H1 (cell line): ENCODE measurements around the gene RASGEF1C. TPM values are rescaled to one million over a fixed set of nuclear protein-coding genes. Genes with fewer than 3 reads are reported as not detected.

Experiments used
- CTCF ChIA-PET: fragments of 300-600 bp; sonication (Branson Sonifier 250); formaldehyde crosslinking; loops from one replicate; lab custom pipeline; 2021; ENCODE audit not compliant: partially characterized antibody; lab: Charles Lee
- POLR2A ChIA-PET: fragments of 300-600 bp; sonication (Branson Sonifier 250); formaldehyde crosslinking; loops from one replicate; lab custom pipeline; 2021; ENCODE audit warnings: inconsistent platforms; ENCODE audit not compliant: partially characterized antibody; lab: Charles Lee
- DNase-seq, 2 experiments: peaks; one replicate each; pipeline versions ENCODE4 v3.0.0 to v3.0.0-alpha.2; 2010 to 2022; ENCODE audit warnings: low spot score in 2 of 2, low read depth in 1 of 2, mixed read lengths in 1 of 2
- FAIRE-seq: peaks from 2 replicates; lab custom pipeline; 2011; peaks lifted over from hg19 to GRCh38; lab: Jason Lieb, UNC
- H2AFZ ChIP-seq: 2 replicates; pipeline ENCODE4 v1.8.1; 2012; ENCODE audit warnings: low read length, inconsistent platforms
- H2AK5ac ChIP-seq: 2 replicates; pipeline ENCODE4 v1.6.1; 2013; ENCODE audit warnings: low read depth, low read length
- H2BK120ac ChIP-seq: replicated peaks from 2 replicates; pipeline ENCODE3; 2013; ENCODE audit warnings: low read depth, low read length, inconsistent platforms
- H2BK12ac ChIP-seq: 2 replicates; pipeline ENCODE4 v1.6.1; 2013; ENCODE audit warnings: low read depth, low read length
- H2BK15ac ChIP-seq: 2 replicates; pipeline ENCODE4 v1.6.1; 2013; ENCODE audit warnings: low read length
- H2BK20ac ChIP-seq: 2 replicates; pipeline ENCODE4 v1.6.1; 2013; ENCODE audit warnings: low read length
- H2BK5ac ChIP-seq: 2 replicates; pipeline ENCODE4 v1.6.1; 2013; ENCODE audit warnings: low read depth, low read length
- H3K14ac ChIP-seq: 2 replicates; pipeline ENCODE4 v1.6.1; 2013; ENCODE audit warnings: inconsistent platforms; ENCODE audit not compliant: insufficient read length
- H3K18ac ChIP-seq: 2 replicates; pipeline ENCODE4 v1.6.1; 2013; ENCODE audit warnings: low read length; ENCODE audit errors: extremely low read depth
- H3K23ac ChIP-seq: 2 replicates; pipeline ENCODE4 v1.6.1; 2013; ENCODE audit warnings: inconsistent platforms; ENCODE audit not compliant: insufficient read length
- H3K23me2 ChIP-seq: 2 replicates; pipeline ENCODE4 v1.6.1; 2013; ENCODE audit warnings: low read depth, low read length
- H3K27ac ChIP-seq: 2 replicates; pipeline ENCODE4 v1.6.1; 2011; ENCODE audit warnings: low read depth, low read length, inconsistent platforms
- H3K27me3 ChIP-seq, 4 experiments: replicated peaks in 1 of 4; 1 replicate in 1 of 4; 2 replicates in 3 of 4; pipeline versions ENCODE4 v1.6.1 to v1.8.1; 2011 to 2013; ENCODE audit warnings: low read length in 3 of 4, mild to moderate bottlenecking in 3 of 4, inconsistent platforms in 2 of 4, mixed read lengths in 2 of 4, moderate library complexity in 1 of 4; ENCODE audit not compliant: control insufficient read depth in 3 of 4, insufficient read depth in 3 of 4; ENCODE audit errors: extremely low read depth in 1 of 4
- H3K36me3 ChIP-seq, 4 experiments: 2 replicates each; pipeline versions ENCODE4 v1.6.1 to v1.8.1; 2011 to 2013; ENCODE audit warnings: mild to moderate bottlenecking in 4 of 4, low read length in 3 of 4, moderate library complexity in 2 of 4, control low read depth in 1 of 4, inconsistent platforms in 1 of 4; ENCODE audit not compliant: insufficient read depth in 4 of 4, control insufficient read depth in 2 of 4
- H3K4ac ChIP-seq: replicated peaks from 2 replicates; pipeline ENCODE3; 2013; ENCODE audit warnings: low read length, low read depth, mixed read lengths, inconsistent platforms; ENCODE audit not compliant: insufficient read length
- H3K4me1 ChIP-seq, 4 experiments: replicated peaks in 1 of 4; 1 replicate in 1 of 4; 2 replicates in 3 of 4; pipeline versions ENCODE4 v1.6.1 to v1.8.1; 2011 to 2013; ENCODE audit warnings: low read length in 3 of 4, inconsistent platforms in 2 of 4, mixed read lengths in 1 of 4; ENCODE audit not compliant: insufficient read depth in 4 of 4, control insufficient read depth in 3 of 4
- H3K4me2 ChIP-seq, 2 experiments: 2 replicates each; pipeline versions ENCODE4 v1.6.1 to v1.8.1; 2011 to 2013; ENCODE audit warnings: low read depth in 2 of 2, low read length in 2 of 2, control low read depth in 1 of 2, inconsistent platforms in 1 of 2, mild to moderate bottlenecking in 1 of 2; ENCODE audit not compliant: insufficient read depth in 1 of 2
- H3K4me3 ChIP-seq, 4 experiments: fragments of 200-600, 300-600 bp in 1 of 4; sonication (generic), shearing (Covaris generic), sonication (Bioruptor Twin) in 1 of 4; 2 replicates each; pipeline versions ENCODE4 v1.5.1 to v1.8.1; 2011 to 2016; ENCODE audit warnings: low read length in 4 of 4, low read depth in 3 of 4, control low read depth in 2 of 4, inconsistent platforms in 2 of 4, mild to moderate bottlenecking in 2 of 4, mixed read lengths in 1 of 4, moderate library complexity in 1 of 4; ENCODE audit not compliant: insufficient read depth in 2 of 4; ENCODE audit errors: extremely low read depth in 1 of 4
- H3K56ac ChIP-seq: replicated peaks from 2 replicates; pipeline ENCODE3; 2013; ENCODE audit warnings: low read depth, mild to moderate bottlenecking, mixed read lengths, low read length, inconsistent platforms; ENCODE audit not compliant: insufficient read length
- H3K79me1 ChIP-seq: 2 replicates; pipeline ENCODE4 v1.6.1; 2013; ENCODE audit warnings: low read depth, low read length, control low read depth
- H3K79me2 ChIP-seq, 2 experiments: 2 replicates each; pipeline versions ENCODE4 v1.6.1 to v1.8.1; 2012 to 2013; ENCODE audit warnings: low read length in 2 of 2, mild to moderate bottlenecking in 2 of 2, inconsistent platforms in 1 of 2; ENCODE audit not compliant: insufficient read depth in 2 of 2, control insufficient read depth in 1 of 2
- H3K9ac ChIP-seq, 4 experiments: replicated peaks in 1 of 4; 1 replicate in 1 of 4; 2 replicates in 3 of 4; pipeline versions ENCODE4 v1.6.1 to v1.8.1; 2011 to 2013; ENCODE audit warnings: low read depth in 3 of 4, low read length in 3 of 4, control low read depth in 2 of 4, mild to moderate bottlenecking in 2 of 4, moderate library complexity in 2 of 4, inconsistent platforms in 1 of 4; ENCODE audit errors: extremely low read depth in 1 of 4
- H3K9me3 ChIP-seq, 2 experiments: 2 replicates each; pipeline versions ENCODE4 v1.6.1 to v1.8.1; 2012 to 2013; ENCODE audit warnings: mild to moderate bottlenecking in 2 of 2, moderate library complexity in 2 of 2, control low read depth in 1 of 2, inconsistent platforms in 1 of 2, low read depth in 1 of 2, low read length in 1 of 2, mixed read lengths in 1 of 2; ENCODE audit not compliant: insufficient read depth in 2 of 2
- H4K20me1 ChIP-seq, 2 experiments: replicated peaks in 1 of 2; 2 replicates each; pipeline versions ENCODE3 to v1.8.1; 2011 to 2013; ENCODE audit warnings: inconsistent platforms in 2 of 2, low read length in 2 of 2, mild to moderate bottlenecking in 1 of 2; ENCODE audit not compliant: insufficient read depth in 2 of 2, control insufficient read depth in 1 of 2
- H4K5ac ChIP-seq: 2 replicates; pipeline ENCODE4 v1.6.1; 2013; ENCODE audit warnings: low read length, low read depth, mixed read lengths, inconsistent platforms; ENCODE audit not compliant: insufficient read length
- H4K8ac ChIP-seq: 2 replicates; pipeline ENCODE4 v1.8.0; 2013; ENCODE audit warnings: mild to moderate bottlenecking, moderate library complexity, low read length, inconsistent platforms; ENCODE audit not compliant: insufficient read depth; ENCODE audit errors: extremely low read depth
- H4K91ac ChIP-seq: replicated peaks from 2 replicates; pipeline ENCODE3; 2013; ENCODE audit warnings: low read length, mixed read lengths, inconsistent platforms; ENCODE audit not compliant: insufficient read length
- KDM4A ChIP-seq: IDR thresholded peaks from one replicate; pipeline ENCODE4 v1.7.1; 2012; ENCODE audit warnings: low read depth, mild to moderate bottlenecking, moderate library complexity, low read length, inconsistent platforms; ENCODE audit not compliant: severe bottlenecking
- WGBS, 2 experiments: shearing (Covaris generic) in 1 of 2; methylation state at CpG; one replicate each; pipeline versions ENCODE4 v1.1.6 to v1.1.7; 2013 to 2015; ENCODE audit warnings: low lambda C conversion rate in 2 of 2, mixed read lengths in 2 of 2, inconsistent platforms in 1 of 2, low coverage in 1 of 2, missing lambda C conversion rate in 1 of 2; ENCODE audit not compliant: insufficient replicate concordance in 2 of 2, insufficient coverage in 1 of 2, insufficient read length in 1 of 2; ENCODE audit errors: extremely low coverage in 1 of 2, missing lambda C conversion rate in 1 of 2; 5-methylcytosine and 5-hydroxymethylcytosine counted together
- polyA plus RNA-seq, 7 experiments: library from polyadenylated mRNA; depleted of rRNA in 3 of 7; stranded (reverse) in 5 of 7; unstranded in 2 of 7; fragments of >200 nt in 5 of 7; fragments of 200-250 nt in 2 of 7; gene quantifications; 1 replicate in 5 of 7; 2 replicates in 1 of 7; 4 replicates in 1 of 7; pipeline versions ENCODE4 v1.2.1 to v1.2.3, GENCODE V29; 2011 to 2013; ENCODE audit warnings: missing spikeins in 2 of 7, mixed read lengths in 2 of 7
- total RNA-seq: library from RNA; stranded (reverse); fragmentation: NEBNext Ultra II Directional; extraction: Animal tissue kit (Norgen Biotek cat#: 25700); gene quantifications from 2 replicates; pipeline ENCODE4 v1.2.1, GENCODE V29; 2021

The RASGEF1C gene
- total and polyA plus RNA-seq, 2 of the 8 experiments (the other 6 are each of a cell fraction or from before 2014, with no cell fraction given): 0.26 to 0.61 TPM

DNA sequence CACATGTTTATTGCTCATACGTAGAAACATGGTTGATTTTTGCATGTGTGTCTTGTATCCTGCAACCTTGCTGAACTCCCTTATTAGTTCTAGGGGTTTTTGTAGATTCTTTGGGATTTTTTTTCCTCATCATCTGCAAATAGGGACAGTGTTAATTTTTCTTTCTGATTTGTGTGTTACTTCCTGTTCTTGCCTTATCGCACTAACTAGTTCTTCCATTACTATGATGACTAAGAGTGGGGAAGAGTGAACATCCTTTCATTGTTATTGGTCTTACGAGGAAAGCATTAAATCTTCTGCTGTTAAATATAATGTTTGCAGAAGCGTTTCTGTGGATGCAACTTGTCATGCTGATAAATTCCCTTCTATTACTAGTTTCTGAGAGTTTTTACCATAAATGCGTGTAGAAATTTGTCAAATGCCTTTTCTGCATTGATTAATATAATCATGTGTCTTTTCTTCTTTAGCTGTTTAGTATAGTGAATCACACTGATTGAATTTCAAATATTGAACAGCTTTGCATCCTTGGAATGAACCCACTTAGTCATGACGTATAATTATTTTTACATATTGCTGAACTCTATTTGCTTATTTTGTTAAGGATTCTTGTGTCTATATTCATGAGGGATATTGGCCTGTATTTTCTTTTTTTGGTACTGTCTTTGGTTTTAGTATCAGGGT is 105.4 kb downstream of the RASGEF1C start:
- Histone ChIP-seq H2BK12ac (no peak overlapping the region), H4K8ac (no peak overlapping the region), H3K4me3 (no peak overlapping the region), H2BK20ac (no peak overlapping the region), H4K91ac (no peak overlapping the region), H2BK5ac (no peak overlapping the region), H3K36me3 (no peaks in the 10 kb centered on the region), H4K5ac (no peak overlapping the region)
- CTCF ChIA-PET: no interaction called here
- WGBS, 2 experiments: 93% methylated on average over 6 of the region's 6 CpGs; no CpG with 5 or more reads in 1 of the 2 experiments
- DNase-seq: no peak
- TF ChIP-seq KDM4A: no peak
- TF ChIP-seq, all 59 proteins: peak for 0
- Histone ChIP-seq H2AFZ (no peak overlapping the region), H3K79me1 (no peaks in the 10 kb centered on the region), H3K79me2 (no peaks in the 10 kb centered on the region), H2AK5ac (no peak overlapping the region), H3K14ac (no peak overlapping the region), H3K23ac (no peak overlapping the region), H3K9ac (no peak overlapping the region), H3K4ac (no peak overlapping the region), H4K20me1 (no peaks in the 10 kb centered on the region), H3K9me3 (peaks cover 3 to 12% of the 10 kb centered on the region in 2 experiments; a peak in 3 of 4 replicates), H3K27ac (no peak overlapping the region), H3K4me1 (no peaks in the 10 kb centered on the region), H3K56ac (no peak overlapping the region), H3K23me2 (no peaks in the 10 kb centered on the region), H3K4me2 (no peak overlapping the region), H3K18ac (no peak overlapping the region), H2BK15ac (no peak overlapping the region), H2BK120ac (no peak overlapping the region), H3K27me3 (no peaks in the 10 kb centered on the region)
- POLR2A ChIA-PET: no interaction called here
- no peak for FAIRE-seq
